Fibroblast of lung (primary cell): ENCODE data around the gene CATSPERE. TPM values are rescaled to one million over a fixed set of nuclear protein-coding genes. Genes with fewer than 3 reads are reported as not detected.

Experiments used
- DNase-seq, 2 donors: peaks; one replicate each; pipeline versions ENCODE4 v3.0.0 to v3.0.0-alpha.2; 2010; ENCODE audit warnings: low read depth in 2 of 2
- H2AFZ ChIP-seq: 2 replicates; pipeline ENCODE4 v1.5.1; 2012; ENCODE audit warnings: low read length, control low read depth, inconsistent platforms
- H3K27ac ChIP-seq: 2 replicates; pipeline ENCODE4 v1.5.1; 2011; ENCODE audit warnings: low read length, control low read depth; ENCODE audit not compliant: insufficient read depth
- H3K27me3 ChIP-seq: 2 replicates; pipeline ENCODE4 v1.5.1; 2011; ENCODE audit warnings: mild to moderate bottlenecking, low read length; ENCODE audit not compliant: control insufficient read depth, insufficient read depth
- H3K36me3 ChIP-seq: 2 replicates; pipeline ENCODE4 v1.5.1; 2011; ENCODE audit warnings: low read length; ENCODE audit not compliant: control insufficient read depth, insufficient read depth
- H3K4me1 ChIP-seq: 2 replicates; pipeline ENCODE4 v1.5.1; 2011; ENCODE audit warnings: low read length; ENCODE audit not compliant: control insufficient read depth, insufficient read depth; ENCODE audit errors: extremely low read depth
- H3K4me2 ChIP-seq: 2 replicates; pipeline ENCODE4 v1.5.1; 2011; ENCODE audit warnings: low read length, control low read depth; ENCODE audit not compliant: insufficient read depth; ENCODE audit errors: extremely low read depth
- H3K4me3 ChIP-seq, 4 experiments: fragments of 200-600 bp in 1 of 4; sonication (generic) in 1 of 4; replicated peaks in 1 of 4; 2 replicates each; pipeline ENCODE4 v1.5.1; 2011 to 2016; ENCODE audit warnings: low read length in 4 of 4, low read depth in 3 of 4, mild to moderate bottlenecking in 3 of 4, control low read depth in 2 of 4, inconsistent platforms in 1 of 4, mixed read lengths in 1 of 4; ENCODE audit not compliant: insufficient read depth in 1 of 4; ENCODE audit errors: control extremely low read depth in 1 of 4
- H3K79me2 ChIP-seq: 2 replicates; pipeline ENCODE4 v1.5.1; 2012; ENCODE audit warnings: mild to moderate bottlenecking, low read length, inconsistent platforms; ENCODE audit not compliant: control insufficient read depth, insufficient read depth
- H3K9ac ChIP-seq: 2 replicates; pipeline ENCODE4 v1.5.1; 2011; ENCODE audit warnings: mild to moderate bottlenecking, low read length, control low read depth; ENCODE audit not compliant: insufficient read depth
- H3K9me3 ChIP-seq: 2 replicates; pipeline ENCODE4 v1.5.1; 2012; ENCODE audit warnings: low read depth, low read length; ENCODE audit not compliant: control insufficient read depth, insufficient read depth
- H4K20me1 ChIP-seq: 2 replicates; pipeline ENCODE4 v1.5.1; 2011; ENCODE audit warnings: low read length; ENCODE audit not compliant: control insufficient read depth, insufficient read depth; ENCODE audit errors: extremely low read depth
- EZH2 ChIP-seq: IDR thresholded peaks from 2 replicates; pipeline ENCODE4 v1.5.1; 2012; ENCODE audit warnings: low read length, control low read depth, mild to moderate bottlenecking; ENCODE audit errors: missing control alignments
- polyA plus RNA-seq, 2 donors: library from polyadenylated mRNA; depleted of rRNA in 1 of 2; stranded (reverse) in 1 of 2; unstranded in 1 of 2; fragments of >200 nt; gene quantifications; 2 replicates each; pipeline ENCODE4 v1.2.1, GENCODE V29; 2011 to 2012; ENCODE audit warnings: missing spikeins in 1 of 2
- total RNA-seq: library from RNA; depleted of rRNA; stranded (reverse); fragments of >200 nt; gene quantifications from 2 replicates; pipeline ENCODE4 v1.2.1, GENCODE V29; 2014
- TF ChIP-seq, protein P1 (sequence below), 2 donors: IDR thresholded peaks in 1 of 2; conservative IDR thresholded peaks in 1 of 2; 1 replicate in 1 of 2; 2 replicates in 1 of 2; pipeline ENCODE4 v1.5.1; 2011 to 2012; ENCODE audit warnings: low read length in 2 of 2, control low read depth in 1 of 2, inconsistent platforms in 1 of 2, low read depth in 1 of 2, mild to moderate bottlenecking in 1 of 2

The CATSPERE gene
- total and polyA plus RNA-seq, 2 donors (not counting 1 experiment from before 2014, with no cell fraction given), result 0.59 to 0.99 TPM

DNA sequence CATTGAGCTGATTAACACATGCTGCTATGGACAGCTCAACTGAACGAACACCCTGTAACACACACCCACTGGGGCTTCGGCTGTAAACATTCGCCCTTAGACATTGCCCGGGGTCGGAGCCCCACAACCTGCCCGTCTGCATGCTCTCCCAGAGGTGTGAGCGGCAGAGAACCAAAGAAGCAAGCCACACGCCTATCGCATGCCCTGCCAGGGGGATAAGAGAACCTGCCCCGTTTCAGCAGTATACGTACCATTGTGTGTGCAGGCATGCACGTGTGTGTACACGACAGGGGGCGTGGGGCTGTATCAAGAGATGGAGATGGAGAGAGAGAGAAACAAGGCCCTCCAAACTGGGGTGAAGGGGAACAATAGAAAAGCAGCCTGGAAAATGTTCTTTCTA lies 181.9 kb downstream of the CATSPERE start:
- Histone ChIP-seq H3K36me3 (no peaks in the 10 kb centered on the region), H3K4me3 (no peak overlapping the region), H4K20me1 (no peaks in the 10 kb centered on the region), H3K4me1 (no peaks in the 10 kb centered on the region), H3K9ac (no peak overlapping the region), H3K9me3 (no peaks in the 10 kb centered on the region), H3K27ac (no peak overlapping the region), H2AFZ (no peak overlapping the region), H3K27me3 (no peaks in the 10 kb centered on the region), H3K79me2 (no peaks in the 10 kb centered on the region), H3K4me2 (no peak overlapping the region)
- no peak for DNase-seq
- TF ChIP-seq, protein P1, sequence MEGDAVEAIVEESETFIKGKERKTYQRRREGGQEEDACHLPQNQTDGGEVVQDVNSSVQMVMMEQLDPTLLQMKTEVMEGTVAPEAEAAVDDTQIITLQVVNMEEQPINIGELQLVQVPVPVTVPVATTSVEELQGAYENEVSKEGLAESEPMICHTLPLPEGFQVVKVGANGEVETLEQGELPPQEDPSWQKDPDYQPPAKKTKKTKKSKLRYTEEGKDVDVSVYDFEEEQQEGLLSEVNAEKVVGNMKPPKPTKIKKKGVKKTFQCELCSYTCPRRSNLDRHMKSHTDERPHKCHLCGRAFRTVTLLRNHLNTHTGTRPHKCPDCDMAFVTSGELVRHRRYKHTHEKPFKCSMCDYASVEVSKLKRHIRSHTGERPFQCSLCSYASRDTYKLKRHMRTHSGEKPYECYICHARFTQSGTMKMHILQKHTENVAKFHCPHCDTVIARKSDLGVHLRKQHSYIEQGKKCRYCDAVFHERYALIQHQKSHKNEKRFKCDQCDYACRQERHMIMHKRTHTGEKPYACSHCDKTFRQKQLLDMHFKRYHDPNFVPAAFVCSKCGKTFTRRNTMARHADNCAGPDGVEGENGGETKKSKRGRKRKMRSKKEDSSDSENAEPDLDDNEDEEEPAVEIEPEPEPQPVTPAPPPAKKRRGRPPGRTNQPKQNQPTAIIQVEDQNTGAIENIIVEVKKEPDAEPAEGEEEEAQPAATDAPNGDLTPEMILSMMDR (conservative IDR thresholded peaks at IDR 0.05 in 1 of 2, IDR thresholded peaks at IDR 0.05 in 1 of 2; ENCODE audit: low read depth in 1 of 2, low read length in 2 of 2), result no peak
- no peak for TF ChIP-seq EZH2

DNA sequence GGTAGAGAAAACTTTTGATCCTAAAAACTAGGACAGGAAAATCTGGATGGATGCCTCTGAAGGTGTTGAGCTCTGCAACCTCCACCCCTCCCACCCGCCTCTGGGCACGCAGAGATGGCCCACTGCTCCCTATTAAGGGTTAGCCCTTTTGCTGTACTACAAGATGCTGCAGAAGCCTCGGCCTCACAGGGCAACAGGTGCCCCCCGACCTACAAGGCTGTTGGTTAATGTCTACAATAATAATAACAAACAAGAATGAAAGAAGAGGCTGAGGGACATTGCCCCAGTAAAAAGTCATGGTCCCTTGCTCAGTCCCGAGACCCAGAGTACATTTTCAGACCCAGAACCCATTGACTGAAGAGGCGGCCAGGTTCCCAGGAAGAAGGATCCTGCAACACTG lies 184.3 kb downstream of the CATSPERE start:
- H3K4me2 ChIP-seq, result no peak overlapping the region
- H3K9me3 ChIP-seq, result no peaks in the 10 kb centered on the region
- no peak overlapping the region for H3K27ac ChIP-seq

DNA sequence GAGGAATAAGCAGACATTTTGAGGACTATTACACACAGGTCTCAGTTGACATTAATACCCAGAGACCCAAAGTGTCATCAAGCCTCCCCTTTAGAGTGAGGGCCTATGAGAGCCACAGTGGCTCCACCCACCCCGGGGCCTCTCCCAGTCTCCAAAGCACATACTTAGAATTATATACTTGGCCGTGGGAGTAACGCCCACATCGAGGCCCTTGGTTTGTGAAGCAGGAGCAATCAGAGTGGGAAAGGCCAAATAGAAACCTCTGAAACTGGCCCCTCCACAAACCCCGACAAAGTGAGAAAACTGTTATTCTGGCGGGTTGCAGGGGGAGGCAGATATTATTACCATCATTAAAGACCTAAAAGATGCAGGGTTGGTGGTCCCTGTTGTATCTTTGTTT lies 184.8 kb downstream of the CATSPERE start:
- H3K27me3 ChIP-seq, result no peaks in the 10 kb centered on the region
- no peaks in the 10 kb centered on the region for H3K9me3 ChIP-seq
- TF ChIP-seq EZH2, result no peak
- no peak overlapping the region for H3K27ac ChIP-seq
- no peak overlapping the region for H2AFZ ChIP-seq
- no peaks in the 10 kb centered on the region for H3K36me3 ChIP-seq
- DNase-seq, result no peak
- H3K4me3 ChIP-seq, result no peak overlapping the region
- no peaks in the 10 kb centered on the region for H3K79me2 ChIP-seq
- no peak overlapping the region for H3K9ac ChIP-seq
- no peaks in the 10 kb centered on the region for H4K20me1 ChIP-seq
- H3K4me1 ChIP-seq, result no peaks in the 10 kb centered on the region
- no peak overlapping the region for H3K4me2 ChIP-seq

More for the DNA sequence above, 184.3 kb downstream of the CATSPERE start:
- Histone ChIP-seq H3K36me3 (no peaks in the 10 kb centered on the region), H2AFZ (no peak overlapping the region), H3K4me1 (no peaks in the 10 kb centered on the region), H3K79me2 (no peaks in the 10 kb centered on the region), H4K20me1 (no peaks in the 10 kb centered on the region), H3K27me3 (no peaks in the 10 kb centered on the region), H3K4me3 (no peak overlapping the region), H3K9ac (no peak overlapping the region)
- no peak for TF ChIP-seq EZH2
- TF ChIP-seq, protein P1 (conservative IDR thresholded peaks at IDR 0.05 in 1 of 2, IDR thresholded peaks at IDR 0.05 in 1 of 2; ENCODE audit: low read depth in 1 of 2, low read length in 2 of 2), result no peak
- DNase-seq, result no peak
